HG02981 (cell line): Measurements from ENCODE around the gene CWC15.
"Not testable (repeated sequence)": the region's sequence is repeated elsewhere in the genome, so short reads cannot be mapped to it uniquely, and the experiment has no call there.

Experiments
- ATAC-seq: cut with Tn5 transposase; IDR thresholded peaks from one replicate; pipeline ENCODE4 v1.9.1; 2021; ENCODE audit warnings: mild to moderate bottlenecking, moderate library complexity; ENCODE audit not compliant: unreplicated experiment

CWC15 gene

GRCh38 chr11:94956963-94957362 is 16.4 kb downstream of the CWC15 start:
- no peak for ATAC-seq

- no peak for ATAC-seq
Measured at GRCh38 chr11:94954753-94955152, 18.6 kb downstream of the CWC15 start.

- no peak for ATAC-seq
Measured at GRCh38 chr11:94948070-94948617, 25.2 kb downstream of the CWC15 start.

GRCh38 chr11:94946812-94947211 is 26.5 kb downstream of the CWC15 start:
- ATAC-seq = no peak

GRCh38 chr11:94941131-94941530 is 32.2 kb downstream of the CWC15 start:
- ATAC-seq = no peak

DNA sequence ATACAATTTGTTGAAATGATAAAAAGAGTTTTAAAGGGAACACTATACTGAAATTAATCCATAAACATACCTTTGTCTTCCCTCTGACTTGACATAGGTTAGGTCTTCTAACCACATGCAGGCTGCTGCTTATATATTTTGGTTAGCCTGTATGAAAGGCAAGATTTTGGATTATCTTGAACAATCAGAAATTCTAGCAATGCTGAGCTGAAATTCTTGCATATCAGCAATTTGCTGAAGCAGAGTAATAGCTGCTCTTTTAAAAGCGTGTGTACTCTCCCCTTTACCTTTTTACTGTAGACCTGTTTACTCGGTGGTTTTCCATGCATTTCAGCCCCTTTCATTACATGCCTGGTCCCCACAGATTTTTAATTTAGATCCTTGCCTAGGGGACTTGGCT is 34.0 kb downstream of the CWC15 start:
- ATAC-seq = no peak

DNA sequence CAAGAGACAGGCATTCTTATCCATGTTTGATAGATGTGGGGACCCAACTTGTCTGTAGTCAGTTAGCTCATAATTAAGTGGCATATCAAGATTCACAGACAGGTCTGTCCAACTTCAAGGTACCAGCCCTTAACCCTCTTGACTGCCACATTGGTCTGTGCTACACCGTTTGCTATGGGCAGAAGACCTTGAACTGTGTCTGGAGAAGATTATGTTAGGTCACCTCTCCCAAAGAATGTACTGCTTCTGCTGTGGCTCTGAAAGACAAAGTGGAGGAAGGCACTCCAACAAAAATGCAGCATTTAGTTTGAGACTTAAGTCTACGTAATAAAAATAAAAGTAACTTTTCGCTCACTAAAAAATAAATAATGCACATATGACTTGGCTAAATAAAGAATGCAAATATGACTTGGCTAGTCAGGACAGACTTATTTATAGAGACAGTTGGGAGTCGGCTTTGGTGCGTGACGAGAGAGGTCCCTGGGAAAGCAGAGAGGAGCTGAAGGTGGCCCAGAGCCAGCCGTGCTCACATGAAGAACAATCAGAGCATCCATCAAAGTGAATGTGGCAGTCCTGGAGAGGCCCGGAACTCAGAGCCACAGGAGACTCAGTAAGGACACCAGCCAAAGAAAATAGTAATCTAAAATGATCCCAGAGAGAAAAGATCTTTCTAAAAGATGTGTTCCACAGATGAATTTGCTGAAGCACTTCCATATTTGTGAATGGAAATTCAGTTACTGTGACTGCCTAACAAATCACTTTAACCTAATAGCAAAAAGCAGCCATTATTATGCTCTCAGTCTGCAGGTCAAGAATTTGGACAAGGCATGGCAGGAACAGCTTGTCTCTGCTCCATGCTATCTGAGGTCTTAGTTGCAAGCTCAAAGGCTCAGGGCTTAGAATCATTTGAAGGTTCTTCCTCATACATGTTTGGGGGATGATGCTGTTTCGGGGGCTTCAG is 35.0 kb downstream of the CWC15 start:
- ATAC-seq = no peak

- no peak for ATAC-seq
Measured at GRCh38 chr11:94934846-94935245, 38.5 kb downstream of the CWC15 start.

- ATAC-seq = no peak
Measured at GRCh38 chr11:94934362-94934761, 39.0 kb downstream of the CWC15 start.

GRCh38 chr11:94933223-94934130 is 39.9 kb downstream of the CWC15 start:
- ATAC-seq = no peak

- no peak for ATAC-seq
Measured at GRCh38 chr11:94932503-94932902, 40.9 kb downstream of the CWC15 start.

DNA sequence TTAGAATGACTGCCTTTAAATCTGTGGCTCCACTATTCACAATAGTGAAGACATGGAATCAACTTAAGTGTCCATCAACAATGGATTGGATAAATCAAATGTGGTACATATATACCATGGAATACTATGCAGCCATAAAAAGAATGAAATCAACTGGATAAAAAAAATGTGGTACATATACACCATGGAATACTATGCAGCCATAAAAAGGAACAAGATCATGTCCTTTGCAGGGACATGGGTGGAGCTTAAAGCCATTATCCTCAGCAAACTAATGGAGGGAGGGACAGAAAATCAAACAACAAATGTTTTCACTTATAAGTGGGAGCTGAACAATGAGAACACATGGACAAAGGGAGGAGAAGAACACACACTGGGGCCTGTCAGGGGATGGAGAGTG is 41.3 kb downstream of the CWC15 start:
- not testable (repeated sequence) for ATAC-seq

GRCh38 chr11:94928117-94928990 is 45.0 kb downstream of the CWC15 start:
- ATAC-seq = no peak

GRCh38 chr11:94926698-94927237 is 46.6 kb downstream of the CWC15 start:
- ATAC-seq = no peak

- ATAC-seq = no peak
Measured at GRCh38 chr11:94926271-94926625, 47.1 kb downstream of the CWC15 start.

DNA sequence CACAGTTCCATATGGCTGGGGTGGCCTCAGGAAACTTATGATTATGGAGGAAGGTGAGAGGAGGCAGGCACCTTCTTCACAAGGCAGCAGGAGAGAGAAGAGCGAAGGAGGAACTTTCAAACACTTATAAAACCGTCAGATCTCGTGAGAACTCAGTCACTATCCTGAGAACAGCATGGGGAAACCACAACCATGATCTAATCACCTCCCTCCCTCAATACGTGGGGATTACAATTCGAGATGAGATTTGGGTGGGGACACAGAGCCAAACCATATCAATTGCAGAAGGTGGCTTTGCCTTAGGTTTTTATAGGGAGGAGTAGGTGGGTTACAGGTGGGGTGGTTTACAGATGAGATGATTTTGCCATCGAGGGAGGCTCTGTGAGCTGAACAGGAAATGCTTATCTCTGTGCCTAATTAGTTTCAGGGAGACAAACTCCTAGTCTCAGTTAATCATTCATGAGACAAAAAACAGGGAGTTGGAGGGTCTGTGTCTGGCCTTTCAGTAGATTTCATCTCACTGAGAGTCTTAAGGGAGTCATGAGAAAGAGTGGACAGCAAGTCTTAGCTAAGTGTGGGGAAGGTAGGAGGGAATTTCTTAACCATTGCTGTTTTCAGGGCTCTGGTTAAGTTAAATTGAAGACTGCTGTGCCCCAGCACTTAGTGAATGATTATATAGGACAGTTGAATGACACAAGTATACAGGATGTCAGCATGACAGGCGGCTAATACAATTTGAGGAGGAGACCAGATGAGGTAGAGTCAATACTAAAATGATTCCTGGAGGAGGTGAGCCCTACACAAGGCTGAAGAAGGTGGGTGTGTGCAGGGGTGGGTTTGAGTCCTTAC is 47.7 kb downstream of the CWC15 start:
- ATAC-seq = peak; percentile 70

DNA sequence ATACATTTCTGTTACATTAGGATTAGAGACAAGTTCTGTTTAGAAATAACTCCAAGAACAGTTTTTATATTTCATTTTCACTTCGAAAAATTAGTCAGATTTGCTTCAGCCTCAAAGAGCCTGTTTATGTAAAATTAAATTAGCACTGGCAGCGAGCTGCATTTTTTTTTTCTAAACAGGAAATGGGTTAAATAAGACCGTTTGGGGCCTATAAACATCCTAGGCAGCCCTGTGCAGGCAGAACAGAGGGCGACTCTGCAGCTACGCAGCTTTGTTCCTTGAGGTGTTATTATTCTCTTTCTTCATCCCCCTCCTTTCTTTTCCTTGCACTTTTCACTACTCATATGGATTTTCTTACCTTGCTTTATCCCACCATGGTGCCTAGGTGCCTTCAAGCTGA is 48.7 kb downstream of the CWC15 start:
- ATAC-seq = no peak

- no peak for ATAC-seq
Measured at GRCh38 chr11:94924171-94924572, 49.2 kb downstream of the CWC15 start.

DNA sequence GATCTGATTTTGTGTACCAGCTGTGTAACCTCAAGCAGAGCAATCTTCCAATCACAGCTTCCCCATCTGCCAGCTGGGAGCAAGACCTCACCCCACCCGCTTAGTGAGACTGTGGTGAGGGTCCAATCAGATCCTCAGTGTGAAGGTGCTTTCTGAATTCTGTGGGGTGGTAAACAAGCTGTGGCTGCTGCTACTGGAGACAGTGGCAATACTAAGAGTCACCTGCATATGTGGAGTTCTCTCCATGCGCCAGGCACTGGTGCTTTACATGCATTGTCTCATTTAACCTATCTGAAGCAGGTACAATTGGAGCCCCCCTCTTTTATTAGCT is 50.4 kb downstream of the CWC15 start:
- no peak for ATAC-seq
